Stimulated activated CD4-positive, alpha-beta T cell treated with anti-CD3 and anti-CD28 coated beads, Interleukin-4, amount 100 ng/mL, for 1 hour (primary cell): ENCODE measurements around the gene BATF2.
"Not testable (repeated sequence)": the region's sequence is repeated elsewhere in the genome, so short reads cannot be mapped to it uniquely, and the experiment has no call there.

Experiments used
- DNase-seq: peaks from one replicate; pipeline ENCODE4 v3.0.0-alpha.2; 2020

BATF2 gene

DNA sequence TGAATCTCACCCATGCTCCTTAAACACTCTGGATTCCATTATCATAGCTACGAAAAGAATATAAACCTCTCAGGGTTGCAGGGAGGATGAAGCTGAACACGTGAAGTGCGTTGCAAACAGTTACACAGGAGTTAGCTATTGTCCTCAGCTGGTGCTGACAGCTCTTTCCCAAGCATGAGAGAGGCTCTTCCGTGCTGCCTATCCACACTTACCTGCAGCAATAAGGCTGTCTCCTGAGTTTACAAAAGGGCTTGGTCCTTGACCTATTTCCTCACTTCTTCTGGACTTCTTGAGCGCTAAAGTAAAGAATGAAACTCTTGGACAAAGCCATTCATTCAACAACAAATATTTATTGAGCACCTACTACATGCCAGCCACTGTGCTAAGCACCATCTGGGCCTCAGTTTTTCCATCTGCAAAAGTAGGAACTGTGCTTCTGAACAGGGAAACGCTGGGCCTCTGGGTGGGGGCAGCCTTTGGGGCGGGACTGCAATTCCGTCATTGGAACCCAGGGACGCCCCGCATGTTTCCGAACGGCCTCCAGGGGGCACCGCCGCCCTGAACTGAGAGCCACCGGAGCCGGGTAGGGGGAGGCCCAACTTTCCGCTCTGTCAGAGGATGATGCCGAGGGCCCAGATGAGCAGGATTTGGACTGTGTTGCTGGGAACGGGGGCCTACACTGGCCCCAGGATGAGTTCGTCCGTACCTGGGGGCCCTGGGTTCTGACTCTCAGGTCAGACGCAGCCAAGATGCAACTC is 16.5 kb upstream of the BATF2 start:
- peak; percentile 90 for DNase-seq

DNA sequence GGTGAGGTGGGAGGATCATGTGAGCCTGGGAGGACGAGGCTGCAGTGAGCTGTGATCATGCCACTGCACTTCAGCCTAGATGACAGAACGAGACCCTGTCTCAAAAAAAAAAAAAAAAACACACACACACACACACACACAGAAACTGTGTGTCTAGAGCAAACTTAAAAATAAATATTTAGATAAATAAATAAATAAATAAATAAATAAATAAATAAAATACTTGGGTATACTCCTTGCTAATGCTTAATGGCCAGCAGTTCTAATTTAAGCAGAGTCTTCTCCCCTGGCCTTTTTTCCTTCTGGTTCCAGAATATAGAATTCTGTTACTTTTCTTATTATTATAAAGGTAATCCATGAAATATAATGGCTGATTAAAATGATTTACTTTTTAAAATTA is 12.1 kb upstream of the BATF2 start:
- DNase-seq: no peak

DNA sequence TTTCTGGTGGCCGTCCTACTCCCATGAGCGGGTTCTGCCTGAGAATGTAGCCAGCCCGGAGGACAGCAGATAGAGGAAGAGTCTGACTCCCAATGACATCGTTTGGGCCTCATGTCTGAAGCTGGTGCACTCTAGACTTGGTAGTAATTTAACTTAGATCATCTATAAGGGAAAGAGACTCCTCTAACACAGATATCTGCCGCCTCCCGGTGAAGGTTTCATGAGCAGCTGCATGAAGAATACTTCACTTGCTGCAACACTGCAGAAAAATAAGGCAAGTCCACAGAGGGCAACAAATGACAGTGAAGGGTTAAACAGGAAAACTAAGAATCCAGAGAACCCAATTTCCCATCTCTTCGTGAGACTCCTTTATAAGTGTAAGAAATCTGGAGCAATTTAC is 11.2 kb upstream of the BATF2 start:
- DNase-seq: no peak

DNA sequence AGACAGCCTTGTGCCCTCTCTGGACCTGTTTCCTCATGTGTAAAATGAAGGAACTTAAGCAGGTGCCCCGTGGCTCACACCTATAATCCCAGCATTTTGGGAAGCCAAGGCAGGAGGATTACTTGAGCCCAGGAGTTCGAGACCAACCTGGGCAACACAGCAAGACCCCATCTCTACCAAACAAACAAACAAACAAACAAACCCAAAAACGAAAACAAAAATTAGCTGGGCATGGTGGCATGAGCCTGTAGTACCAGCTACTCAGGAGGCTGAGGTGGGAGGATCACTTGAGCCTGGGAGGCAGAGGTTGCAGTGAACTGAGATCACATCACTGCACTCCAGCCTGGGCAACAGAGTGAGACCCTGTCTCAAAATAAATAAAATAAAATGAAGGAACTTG is 7.2 kb upstream of the BATF2 start:
- DNase-seq: not testable (repeated sequence)

DNA sequence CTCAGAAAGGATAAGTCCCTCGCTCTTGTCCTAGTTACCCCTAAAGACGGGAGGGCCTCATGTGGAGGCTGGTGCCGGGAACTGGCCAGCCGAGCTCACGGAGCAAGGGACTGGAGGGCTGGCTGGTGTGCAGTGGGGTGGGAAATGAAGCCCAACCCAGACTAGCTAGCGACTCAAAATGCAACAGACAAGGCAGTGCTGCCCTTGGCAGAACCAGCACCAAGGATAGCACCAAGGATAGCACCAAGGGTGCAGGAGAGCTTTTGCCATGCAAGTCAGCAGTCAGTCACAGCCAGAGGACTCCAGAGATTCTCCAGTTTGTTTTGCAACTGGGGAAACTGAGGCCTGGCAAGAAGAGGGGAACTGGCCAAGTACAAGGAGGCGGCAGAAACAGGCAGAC is 6.5 kb upstream of the BATF2 start:
- DNase-seq: no peak

DNA sequence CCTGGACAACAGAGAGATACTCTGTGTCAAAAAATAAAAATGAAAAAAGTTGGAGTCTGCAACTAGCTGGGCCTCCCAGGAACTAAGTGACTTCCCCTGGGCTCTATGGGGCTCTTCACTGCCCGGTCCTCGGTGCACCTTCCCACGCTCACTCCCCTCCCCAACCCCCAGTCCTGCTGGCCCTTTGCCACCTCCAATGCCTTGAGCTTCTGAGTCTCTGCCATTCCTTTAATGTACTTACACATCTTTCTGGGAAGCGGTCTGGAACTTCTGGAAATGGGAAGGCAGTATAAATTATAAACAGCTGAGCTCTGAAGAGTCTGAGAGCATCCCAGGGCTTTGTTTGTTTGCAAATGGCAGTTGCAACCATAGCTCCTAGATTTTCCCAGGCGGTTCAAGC is 5.9 kb upstream of the BATF2 start:
- DNase-seq: no peak

DNA sequence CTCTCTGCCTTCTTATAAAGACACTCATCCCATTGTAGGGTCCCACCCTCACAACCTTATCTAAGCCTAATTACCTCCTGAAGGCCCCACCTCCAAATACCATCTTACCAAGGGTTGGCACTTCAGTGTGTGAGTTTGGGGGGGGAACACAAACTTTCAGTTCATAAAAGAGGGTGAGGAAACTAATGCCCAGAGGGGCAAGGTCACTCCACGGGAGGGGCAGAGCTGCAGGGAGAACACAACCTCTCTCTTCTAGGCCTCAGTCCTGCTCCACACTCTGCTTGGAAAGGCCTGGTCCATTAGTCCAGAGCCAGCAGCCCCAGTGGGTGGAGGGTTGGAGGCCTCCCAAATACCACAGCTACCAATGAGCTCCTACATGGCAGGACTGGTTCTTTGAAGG is 2.7 kb upstream of the BATF2 start:
- no peak for DNase-seq

DNA sequence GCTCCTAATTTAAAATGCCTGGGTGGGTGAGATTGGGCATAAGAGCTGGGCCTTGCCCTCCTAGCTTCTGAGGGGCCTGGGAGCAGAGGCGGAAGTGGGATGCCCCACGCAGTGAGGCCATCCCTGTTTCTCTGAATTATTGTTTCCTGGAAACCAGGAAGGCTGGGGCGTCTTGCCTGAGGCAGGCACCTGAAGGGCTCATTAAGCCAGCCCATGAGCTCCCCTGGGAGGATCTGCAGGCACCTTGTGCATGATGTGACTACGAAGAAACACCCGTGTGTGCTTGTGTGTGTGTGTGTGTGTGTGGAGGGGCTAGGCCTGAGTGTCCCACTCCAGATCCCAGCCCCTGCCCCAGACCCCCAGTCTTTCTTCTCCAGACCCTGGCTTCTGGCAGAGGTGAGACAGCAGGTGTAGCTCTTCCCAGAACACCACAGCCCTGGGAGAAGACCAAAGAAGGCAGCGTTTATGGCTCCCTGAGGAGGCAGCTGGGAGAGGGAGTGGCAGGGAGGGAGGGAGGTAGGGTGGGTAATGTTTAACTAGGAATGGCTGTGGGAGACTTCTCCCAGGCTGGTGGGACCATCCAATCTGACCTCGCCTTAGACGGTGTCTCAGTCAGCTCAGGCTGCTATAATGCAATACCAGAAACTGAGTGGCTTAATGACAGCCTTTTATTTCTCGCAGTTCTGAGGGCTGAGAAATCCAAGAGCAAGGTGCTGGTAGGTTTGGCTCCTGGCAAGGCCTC is 2.1 kb upstream of the BATF2 start:
- DNase-seq: no peak

DNA sequence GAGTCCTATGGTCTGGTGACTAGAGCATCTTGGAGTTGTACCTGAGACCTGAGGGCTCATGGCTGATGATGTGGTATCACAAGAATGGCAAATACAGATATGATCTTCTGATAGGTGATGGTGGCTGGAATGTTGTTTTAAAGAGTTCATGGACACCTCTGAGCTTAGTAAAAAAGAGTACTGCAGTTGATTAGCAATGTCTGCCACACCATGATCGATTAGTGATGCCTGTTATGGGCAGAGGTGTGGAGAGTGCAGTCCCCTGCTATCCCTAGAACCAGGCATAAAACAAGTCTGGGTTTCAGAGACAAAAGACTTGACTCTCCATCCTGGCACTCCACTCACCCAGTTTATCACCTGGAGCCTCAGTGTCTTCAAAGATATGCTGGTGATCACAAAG is 1.4 kb upstream of the BATF2 start:
- no peak for DNase-seq

DNA sequence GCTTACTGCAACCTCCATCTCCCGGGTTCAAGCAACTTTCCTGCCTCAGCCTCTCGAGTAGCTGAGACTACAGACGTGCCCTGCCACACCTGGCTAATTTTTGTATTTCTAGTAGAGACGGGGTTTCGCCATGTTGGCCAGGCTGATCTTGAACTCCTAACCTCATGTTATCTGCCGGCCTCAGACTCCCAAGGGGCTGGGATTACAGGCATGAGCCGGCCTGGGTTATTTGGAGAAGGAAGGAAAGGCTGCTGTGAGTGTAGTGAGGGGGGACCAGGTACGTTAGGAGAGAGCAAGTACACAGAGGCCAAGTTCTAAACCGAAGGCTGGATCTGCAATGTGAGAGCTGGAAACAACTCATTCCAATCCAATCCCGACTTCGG is 453 bp downstream of the BATF2 start:
- DNase-seq: no peak

DNA sequence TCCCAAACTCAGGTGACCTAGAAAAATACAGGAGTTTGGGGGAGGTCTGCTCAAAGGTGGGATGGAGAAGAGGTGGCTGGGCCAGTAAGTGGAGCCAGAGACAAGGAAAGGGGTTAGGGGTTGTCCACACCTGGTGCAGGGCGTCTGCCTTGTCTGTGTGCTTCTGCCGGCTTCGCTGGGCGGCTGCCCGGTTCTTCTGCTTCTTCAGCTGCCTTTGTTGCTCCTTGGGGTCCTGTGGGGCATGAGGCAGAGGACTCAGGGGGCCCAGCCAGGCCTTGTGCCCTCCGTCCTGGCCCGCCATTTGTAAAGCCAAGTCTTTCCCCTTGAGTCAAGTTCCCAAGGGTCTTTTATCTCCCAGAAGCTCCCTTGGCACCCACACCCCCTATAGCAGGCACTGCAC is 2.5 kb downstream of the BATF2 start:
- no peak for DNase-seq

DNA sequence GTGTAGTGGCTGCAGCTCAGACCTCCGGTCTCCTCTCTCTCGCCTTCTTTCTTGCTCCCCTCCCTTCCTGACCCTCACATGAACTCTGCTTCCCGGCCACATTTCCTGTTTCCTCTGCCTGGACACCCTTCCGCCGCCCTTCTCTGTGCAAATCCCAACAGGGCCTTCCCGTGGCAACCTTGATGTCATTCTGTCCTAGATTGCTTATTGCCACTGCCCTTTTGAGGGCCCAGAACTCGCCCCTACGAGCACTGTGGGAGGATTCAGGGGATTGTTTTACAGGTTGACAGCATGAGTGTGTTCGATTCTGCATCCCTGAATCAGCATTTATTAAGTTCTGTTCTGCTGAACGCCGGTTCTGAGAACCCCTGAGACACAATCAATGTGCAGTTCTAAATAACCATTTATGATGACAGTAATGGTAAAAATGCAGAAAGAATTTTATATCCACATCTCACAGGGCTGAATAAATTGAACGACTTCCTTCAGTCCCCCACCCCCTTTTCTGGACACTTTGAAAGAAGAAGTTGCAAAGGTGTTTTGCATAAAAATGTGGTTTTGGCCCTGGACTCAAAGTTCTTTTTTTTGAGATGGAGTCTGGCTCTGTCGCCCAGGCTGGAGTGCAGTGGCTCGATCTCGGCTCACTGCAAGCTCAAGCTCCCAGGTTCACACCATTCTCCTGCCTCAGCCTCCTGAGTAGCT is 6.4 kb downstream of the BATF2 start:
- no peak for DNase-seq

DNA sequence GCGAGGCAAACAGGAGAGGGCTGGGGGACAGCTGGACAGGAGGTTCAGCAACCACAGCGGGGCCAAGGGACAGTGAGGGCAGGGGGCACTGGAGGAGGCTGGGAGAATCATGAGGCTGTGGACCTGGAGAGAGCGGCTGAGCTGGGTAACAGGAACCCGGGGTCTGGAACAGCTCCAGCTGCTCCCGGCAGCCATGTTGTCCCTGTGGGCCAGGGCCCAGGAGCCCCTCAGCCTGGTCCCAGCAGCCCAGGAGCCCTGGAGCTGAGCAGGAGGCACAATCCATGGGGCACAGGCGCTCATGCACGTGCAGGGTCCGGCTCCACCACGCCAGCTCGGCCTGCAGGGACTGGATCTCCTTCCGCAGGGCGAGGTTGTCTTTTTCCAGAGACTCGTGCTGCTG is 7.4 kb downstream of the BATF2 start:
- DNase-seq: no peak

DNA sequence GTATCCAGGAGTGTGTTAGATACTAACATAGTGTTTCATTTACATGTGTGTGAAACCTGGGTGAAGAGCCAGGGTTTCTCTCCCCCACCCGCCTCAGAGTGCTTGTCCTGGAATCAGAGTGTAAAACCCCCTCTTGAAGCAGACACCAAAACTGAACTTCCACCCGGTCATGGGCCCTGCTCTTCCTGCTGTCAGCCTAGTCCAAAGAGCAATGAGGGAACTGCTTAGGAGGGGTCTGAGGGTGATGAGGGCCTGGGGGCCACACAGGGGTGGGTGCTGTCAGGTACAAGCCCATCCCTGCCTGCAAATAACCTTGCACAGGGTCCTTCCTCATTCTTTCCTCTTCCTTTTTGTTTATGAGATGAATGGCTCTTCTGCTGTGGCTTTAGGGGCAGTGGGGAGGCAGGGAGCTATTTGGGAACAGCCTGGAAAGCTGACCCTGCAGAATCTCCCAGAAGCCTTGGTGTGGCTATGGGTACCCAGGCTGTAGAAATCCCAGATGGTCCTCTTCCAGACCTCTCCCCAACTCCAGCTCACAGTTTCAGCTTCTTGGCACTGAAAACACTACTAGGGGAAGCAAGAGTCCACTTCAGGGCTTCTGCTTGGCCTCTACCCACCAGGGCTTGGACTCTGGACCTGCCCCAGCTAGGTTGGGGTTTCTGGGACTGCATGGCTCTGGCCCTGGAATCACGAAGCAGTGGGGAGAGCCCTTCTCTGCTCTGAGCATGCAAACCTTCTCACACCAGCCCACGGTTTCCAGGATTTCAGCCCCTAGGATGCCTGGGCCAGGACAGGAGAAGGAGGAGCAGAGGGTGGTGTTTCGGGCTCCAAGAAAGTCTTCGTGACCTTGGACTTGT is 8.5 kb downstream of the BATF2 start:
- no peak for DNase-seq

DNA sequence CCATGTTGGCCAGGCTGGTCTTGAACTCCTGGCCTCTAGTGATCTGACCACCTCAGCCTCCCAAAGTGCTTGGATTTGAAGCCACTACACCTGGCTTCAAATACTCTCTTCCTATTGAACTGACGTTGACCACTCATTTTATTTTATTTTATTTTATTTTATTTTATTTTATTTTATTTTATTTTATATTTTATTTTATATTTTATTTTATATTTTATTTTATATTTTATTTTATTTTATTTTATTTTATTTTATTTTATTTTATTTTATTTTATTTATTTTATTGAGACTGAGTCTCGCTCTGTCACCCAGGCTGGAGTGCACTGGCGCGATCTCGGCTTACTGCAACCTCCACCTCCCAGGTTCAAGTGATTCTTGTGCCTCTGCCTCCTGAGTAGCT is 13.4 kb downstream of the BATF2 start:
- not testable (repeated sequence) for DNase-seq

DNA sequence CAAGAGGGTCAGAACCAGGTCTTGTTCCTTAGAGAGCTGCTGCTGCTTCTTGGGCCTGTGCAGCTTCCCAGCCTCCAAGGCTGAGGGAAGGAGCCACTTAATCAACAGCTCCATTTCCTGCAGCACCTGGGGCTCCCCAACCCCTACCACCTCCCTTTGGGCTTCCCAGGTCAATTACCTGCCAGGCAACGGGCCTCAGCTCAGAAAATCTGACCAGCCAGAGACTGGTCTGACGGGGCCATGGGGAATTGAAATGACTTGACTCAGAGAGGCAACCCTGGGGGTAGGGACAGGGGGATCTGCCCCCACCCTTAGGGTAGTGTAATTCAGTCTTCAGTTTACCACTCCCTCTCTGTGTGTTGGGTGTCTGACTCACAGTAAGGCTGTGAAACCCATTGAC is 20.1 kb downstream of the BATF2 start:
- DNase-seq: no peak

DNA sequence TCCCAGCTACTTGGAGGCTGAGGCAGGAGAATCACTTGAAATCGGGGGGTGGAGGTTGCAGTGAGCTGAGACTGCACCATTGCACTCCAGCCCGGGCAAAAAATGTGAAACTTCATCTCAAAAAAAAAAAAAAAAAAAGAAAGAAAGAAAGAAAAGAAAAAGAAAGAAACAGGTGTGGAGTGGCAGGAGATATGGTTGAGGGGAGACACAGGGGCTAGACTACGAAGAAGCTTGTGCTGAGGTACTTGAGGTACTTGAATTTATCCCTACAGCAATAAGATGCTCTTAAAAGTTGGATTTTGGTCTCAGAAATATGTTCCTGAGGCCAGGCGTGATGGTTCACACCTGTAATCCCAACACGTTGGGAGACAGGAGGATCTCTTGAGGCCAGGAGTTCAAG is 22.6 kb downstream of the BATF2 start:
- DNase-seq: no peak

DNA sequence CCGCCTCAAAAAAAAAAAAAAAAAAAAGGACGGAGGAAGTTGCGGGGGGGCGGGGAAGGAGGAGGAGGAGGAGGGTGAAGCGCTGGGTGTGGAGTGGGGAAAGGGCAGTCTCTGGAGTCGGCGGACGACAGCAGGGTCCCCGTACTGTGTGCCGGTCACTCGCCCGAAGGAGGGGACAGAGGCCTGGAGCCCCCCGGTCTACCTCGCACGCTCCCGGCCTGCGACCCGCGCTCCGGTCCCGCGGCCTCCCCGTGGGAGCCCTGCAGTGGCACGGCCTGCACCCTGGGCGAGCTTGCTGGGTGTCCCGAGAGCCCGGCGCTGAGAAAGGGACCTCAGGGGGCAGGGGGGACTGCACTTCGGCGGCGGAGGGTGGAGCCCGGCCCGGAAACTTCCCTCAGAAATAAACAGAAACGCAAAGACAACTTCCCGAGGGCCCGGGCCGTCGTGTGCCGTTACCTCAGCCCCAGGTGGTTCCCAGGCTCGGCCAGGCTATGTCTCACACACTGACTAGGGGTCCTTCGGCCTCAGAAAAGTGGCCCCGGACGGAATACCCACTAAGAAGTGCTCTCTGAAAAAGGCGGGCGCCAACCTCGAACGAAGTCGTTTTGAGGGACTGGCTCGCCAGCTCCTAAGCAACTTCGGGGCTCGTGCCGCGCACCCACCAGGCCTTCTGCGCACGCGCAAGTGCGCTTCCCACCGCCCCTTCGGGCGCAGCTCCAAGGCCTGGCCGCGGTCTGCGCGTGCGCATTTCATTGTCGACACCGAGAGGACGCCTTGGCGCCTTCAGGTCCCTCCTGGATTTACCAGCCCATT is 25.1 kb downstream of the BATF2 start, which contains the start of gene MAJIN:
MAJIN (minus strand) TSS at position 688 of the 813 bp plus-strand sequence. CDS start 12,703 bp downstream, outside the sequence.
- DNase-seq: peak; percentile 93

DNA sequence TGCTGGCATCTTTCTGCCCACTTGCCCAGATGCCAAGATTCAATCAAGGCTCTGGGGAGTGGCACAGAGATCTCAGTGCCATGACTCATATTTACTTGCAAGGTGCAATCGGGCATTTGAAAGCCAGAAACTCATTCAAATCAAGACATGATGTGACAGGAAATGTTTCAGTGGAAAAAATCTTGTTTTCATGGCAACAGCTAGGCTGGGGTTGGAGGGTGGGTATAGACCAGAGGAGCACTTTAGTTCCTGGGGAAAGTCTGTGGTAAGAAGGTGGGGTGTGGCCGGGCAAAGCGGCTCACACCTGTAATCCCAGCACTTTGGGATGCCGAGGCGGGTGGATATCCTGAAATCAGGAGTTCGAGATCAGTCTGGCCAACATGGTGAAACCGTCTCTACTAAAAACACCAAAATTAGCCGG is 26.0 kb downstream of the BATF2 start:
- DNase-seq: peak; percentile 2

DNA sequence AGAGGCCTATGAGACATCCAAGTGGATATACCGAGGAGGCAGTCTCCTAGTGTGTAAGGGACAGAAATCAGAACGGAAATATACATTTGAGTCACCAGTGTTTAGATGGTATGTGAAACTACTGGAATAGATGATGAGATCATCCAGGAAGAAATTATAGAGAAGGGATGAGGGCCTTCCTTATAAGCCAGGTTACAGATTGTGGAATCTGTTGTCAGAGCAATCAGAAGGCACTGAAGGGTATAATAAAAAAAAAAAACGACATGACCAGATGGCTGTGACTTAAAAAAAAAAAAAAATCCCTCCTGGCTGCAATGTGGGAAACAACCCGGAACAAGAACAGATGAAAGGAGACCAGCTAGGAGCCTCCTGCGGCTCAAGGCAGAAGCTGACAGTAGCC is 27.6 kb downstream of the BATF2 start:
- no peak for DNase-seq

DNA sequence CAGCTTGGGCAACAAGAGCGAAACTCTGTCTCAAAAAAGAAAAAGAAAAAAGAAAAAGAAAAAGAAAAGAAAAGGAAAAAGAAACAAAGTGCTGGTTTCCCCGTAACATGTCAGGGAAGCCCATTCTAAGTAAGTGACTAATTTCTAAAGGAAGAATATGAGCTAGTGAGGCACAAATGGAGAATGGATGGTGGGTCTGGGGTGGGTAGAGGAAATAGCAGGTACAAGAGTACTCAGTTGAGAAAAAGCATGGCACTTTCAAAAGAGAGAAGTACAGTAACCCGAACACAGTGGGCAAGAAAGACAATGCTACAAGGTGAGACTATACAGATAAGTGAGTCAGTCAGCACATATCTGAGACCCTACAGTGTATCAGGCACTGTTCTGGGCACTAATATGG is 29.4 kb downstream of the BATF2 start:
- no peak for DNase-seq

DNA sequence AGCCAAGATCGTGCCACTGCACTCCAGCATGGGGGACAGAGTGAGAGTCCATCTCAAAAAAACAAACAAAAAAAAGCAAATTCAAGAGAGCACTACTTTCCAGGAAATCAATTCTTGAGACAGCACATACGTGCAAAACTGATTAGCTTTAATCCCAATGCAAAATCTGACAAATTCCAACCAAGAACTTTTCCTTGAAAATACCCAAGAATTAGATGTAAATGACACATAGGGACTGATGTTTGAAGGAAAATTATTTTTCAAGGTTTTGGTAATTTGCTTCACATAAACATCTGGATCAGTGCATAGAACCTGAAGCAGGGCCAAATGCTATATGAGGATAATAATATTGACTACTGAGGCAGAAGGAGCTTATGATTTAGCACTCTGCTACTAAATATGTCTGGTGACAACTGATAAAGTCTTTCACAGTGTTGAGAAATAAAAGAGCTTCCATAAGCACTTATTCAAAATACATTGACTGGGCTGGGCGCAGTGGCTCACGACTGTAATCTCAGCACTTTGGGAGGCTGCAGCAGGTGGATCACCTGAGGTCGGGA is 33.6 kb downstream of the BATF2 start:
- DNase-seq: no peak
